IMR-90 (cell line): ENCODE measurements around the gene TEX38.

Experiments used
- CTCF ChIP-seq: conservative IDR thresholded peaks from 2 replicates; pipeline ENCODE4 v1.5.1; 2012; ENCODE audit warnings: mild to moderate bottlenecking, low read depth, low read length, improper control_type of control experiment
- RAD21 ChIP-seq: IDR thresholded peaks from 2 replicates; pipeline ENCODE4 v1.6.1; 2012; ENCODE audit warnings: low read length, improper control_type of control experiment
- USF2 ChIP-seq: fragments of 150-350 bp; IDR thresholded peaks from 2 replicates; pipeline ENCODE4 v1.6.1; 2017; ENCODE audit warnings: mild to moderate bottlenecking, antibody characterized with exemption, low read length, low read depth

DNA sequence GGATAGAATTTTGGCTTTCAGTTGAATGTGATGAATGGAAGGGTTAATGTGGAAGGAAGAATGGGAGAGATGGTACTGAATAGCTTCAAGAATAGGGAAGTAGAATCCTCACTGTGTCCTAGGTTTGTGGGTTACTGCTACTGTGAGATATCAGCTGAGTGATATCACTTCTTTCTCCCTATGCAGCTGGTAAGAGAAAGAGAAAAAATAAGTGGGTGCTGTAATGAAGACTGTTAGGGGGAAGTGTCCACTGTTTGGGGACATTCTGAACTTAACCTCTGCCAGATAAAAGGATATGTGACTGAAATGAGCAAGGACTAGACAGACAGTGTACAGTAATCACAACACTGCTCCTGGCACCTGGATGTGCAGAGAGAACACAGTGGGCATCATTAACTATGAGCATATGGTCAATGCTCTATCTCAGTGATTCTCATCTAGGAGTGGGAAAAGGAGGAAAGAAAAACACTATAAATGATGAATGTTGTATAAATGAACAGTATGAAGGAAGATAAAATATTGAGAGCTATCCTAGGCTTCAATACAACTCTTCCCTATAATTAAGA is 29.5 kb upstream of the TEX38 start:
- no peak for TF ChIP-seq RAD21
- TF ChIP-seq CTCF, result no peak
- no peak for TF ChIP-seq USF2
